ENCODE measurements around the gene TGFBRAP1.
"Not testable (repeated sequence)": the region's sequence is repeated elsewhere in the genome, so short reads cannot be mapped to it uniquely, and the experiment has no call there.

The TGFBRAP1 gene

DNA sequence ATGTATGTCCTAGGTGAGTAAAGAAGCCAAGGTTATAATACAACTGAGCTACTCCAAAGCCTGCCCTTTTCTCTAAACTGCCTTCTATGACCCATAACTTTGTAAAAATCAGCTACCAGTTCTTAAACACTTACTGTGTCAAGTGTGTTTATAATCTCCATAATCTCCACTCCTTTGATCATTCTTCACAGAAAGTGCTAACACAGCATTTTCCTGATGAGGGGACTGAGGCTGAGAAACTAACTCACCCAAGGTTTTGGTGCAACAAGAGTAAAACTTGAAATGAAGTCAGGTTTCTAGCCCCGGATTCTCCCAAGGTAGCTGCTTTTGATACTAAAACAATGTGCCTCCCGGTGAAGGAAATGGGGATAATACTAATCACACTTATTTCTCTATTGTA, 5.9 kb upstream of the TGFBRAP1 start:
- no peak overlapping the region for H3K4me3 ChIP-seq (replicated peaks; ENCODE audit: low read depth, low read length)
- TF ChIP-seq, protein P1, sequence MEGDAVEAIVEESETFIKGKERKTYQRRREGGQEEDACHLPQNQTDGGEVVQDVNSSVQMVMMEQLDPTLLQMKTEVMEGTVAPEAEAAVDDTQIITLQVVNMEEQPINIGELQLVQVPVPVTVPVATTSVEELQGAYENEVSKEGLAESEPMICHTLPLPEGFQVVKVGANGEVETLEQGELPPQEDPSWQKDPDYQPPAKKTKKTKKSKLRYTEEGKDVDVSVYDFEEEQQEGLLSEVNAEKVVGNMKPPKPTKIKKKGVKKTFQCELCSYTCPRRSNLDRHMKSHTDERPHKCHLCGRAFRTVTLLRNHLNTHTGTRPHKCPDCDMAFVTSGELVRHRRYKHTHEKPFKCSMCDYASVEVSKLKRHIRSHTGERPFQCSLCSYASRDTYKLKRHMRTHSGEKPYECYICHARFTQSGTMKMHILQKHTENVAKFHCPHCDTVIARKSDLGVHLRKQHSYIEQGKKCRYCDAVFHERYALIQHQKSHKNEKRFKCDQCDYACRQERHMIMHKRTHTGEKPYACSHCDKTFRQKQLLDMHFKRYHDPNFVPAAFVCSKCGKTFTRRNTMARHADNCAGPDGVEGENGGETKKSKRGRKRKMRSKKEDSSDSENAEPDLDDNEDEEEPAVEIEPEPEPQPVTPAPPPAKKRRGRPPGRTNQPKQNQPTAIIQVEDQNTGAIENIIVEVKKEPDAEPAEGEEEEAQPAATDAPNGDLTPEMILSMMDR (IDR thresholded peaks at IDR 0.05; ENCODE audit: low read length, missing control alignments), result no peak
- no peak for DNase-seq (ENCODE audit: low read depth)

DNA sequence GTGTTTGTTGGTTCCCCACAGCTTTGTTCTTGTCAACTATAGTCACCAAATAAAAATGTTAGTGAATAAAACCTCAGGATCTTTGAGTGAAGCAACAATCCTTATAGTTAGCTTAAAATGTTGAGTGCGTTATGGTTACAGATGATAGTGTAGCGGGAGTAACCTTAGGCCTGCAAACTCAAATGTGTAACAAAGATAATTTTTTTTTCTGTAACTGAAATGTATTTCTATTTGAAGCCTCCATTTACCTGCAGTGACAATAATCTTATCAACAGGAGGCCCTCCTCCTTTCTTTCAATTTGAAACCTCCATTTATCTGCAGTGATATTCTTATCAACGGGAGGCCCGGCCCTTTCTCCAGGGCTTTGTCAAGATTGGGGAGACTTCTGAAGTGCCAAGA, 4.7 kb upstream of the TGFBRAP1 start:
- H3K4me3 ChIP-seq (replicated peaks; ENCODE audit: low read depth, low read length), result no peak overlapping the region
- TF ChIP-seq, protein P1 (IDR thresholded peaks at IDR 0.05; ENCODE audit: low read length, missing control alignments), result no peak
- no peak for DNase-seq (ENCODE audit: low read depth)

DNA sequence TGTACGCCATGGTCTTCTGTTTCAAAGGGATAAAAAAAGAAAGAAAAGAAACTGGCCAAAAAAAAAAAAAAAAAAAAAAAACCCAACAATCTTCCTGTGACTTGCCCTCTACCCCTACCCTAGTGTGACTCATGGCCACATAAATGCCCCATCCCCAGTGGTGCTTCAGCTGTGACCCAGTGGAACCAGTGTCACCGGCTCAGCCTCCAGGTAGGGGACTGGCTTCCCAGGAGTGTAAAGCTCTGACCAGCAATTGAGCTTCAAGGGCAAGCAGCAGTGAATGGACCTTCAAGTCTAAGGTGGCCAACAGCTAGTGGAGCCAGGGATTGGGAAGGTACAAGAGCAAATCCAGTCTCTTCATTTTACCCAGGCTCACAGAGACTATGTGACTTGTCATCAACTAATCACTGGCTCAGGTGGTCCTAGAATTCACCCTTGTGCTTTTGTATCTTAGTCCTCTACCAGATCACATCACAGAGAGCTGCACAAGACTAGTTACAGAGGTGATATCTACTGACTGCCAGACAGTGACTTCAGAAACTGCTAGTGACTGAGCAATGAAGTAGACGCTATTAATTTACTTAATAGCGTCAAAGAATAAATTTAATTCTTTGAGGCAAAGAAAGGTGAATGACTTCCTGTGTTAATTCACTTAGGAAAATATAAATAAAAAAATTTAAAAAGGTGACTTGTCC, 1.3 kb upstream of the TGFBRAP1 start:
- TF ChIP-seq, protein P1 (IDR thresholded peaks at IDR 0.05; ENCODE audit: low read length, missing control alignments), result no peak
- DNase-seq (ENCODE audit: low read depth), result no peak
- no peak overlapping the region for H3K4me3 ChIP-seq (replicated peaks; ENCODE audit: low read depth, low read length)

DNA sequence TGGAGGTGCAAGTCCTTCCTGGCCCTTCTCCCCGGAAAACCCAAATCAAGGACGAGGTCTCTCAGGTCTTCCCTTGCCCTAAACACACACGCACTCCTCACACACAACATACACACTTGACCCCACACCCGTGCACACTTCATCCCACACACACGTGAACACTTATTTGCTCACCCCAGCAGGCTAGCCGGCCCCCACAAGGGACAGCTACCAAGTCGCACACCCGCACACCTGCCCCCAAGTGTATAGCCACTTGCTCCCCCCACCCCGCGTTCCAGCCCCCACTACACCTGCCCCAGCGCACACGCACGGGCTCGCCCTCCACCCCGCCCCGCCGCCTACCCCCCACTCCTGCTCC, 359 bp downstream of the TGFBRAP1 start:
- no peak for DNase-seq (ENCODE audit: low read depth)
- TF ChIP-seq, protein P1 (IDR thresholded peaks at IDR 0.05; ENCODE audit: low read length, missing control alignments), result no peak
- peak overlapping the region; percentile 65 for H3K4me3 ChIP-seq (replicated peaks; ENCODE audit: low read depth, low read length)

DNA sequence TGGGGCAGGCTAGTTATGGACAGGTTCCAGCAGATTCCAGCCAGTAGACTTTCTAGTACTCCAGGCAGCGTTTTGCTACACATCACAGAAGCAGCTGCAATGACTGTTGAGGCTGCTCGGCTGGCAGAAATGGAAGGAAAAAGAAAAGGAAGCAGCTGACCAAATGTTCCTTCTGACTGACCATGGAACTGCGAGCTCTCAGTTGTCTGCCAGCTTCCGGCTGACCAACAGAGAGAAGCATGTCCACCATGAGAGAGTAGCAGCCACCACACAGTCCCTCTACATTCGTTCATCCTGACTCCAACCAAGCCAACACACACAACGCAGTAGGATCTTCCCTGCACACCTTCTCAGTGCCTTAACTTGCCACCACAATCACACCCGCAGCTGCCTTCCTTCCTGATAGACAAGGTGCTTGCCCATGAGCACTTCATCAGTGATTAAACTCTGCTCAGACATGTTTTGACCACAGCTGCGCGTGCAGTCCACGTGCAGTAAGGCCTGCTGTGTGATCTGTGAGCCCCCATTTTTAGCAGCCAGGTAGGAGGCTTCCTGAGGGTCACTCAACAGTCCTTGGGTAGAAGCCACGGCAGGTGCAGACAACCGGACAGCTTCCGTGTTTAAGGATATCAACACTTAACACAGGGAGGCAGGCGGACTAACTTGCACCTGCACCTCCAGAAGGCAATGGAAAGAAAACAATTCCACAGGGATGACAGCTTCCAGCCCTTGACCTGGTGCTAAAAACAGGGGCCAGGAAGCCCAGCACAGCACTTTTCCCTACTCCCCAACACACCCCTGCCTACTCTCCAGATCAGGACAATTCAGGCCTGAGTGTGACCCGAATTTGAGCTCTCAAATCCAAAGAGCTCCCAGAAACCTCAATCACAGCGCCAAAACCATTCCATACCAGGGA, 996 bp downstream of the TGFBRAP1 start:
- TF ChIP-seq, protein P1 (IDR thresholded peaks at IDR 0.05; ENCODE audit: low read length, missing control alignments), result no peak

DNA sequence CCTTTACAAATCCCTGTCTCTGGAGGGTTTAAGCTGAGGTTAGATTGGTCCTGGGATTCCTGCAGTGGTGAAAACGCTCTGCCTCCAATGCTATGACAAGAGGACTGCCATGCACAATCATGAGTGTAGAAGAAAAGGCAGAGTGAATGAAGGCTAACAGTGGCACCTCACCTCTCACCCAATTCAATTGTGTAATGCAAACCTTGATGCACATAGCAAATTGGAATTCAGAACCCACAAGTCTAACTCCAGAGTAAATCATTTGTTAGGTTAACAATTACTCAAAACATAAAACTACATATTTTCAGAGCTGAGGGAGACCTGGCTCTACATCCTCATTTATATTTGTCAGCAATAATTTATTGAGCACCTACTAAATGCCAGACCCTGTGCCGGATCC, 1.8 kb downstream of the TGFBRAP1 start:
- no peak overlapping the region for H3K4me3 ChIP-seq (replicated peaks; ENCODE audit: low read depth, low read length)
- no peak for DNase-seq (ENCODE audit: low read depth)

More for the DNA sequence above, 996 bp downstream of the TGFBRAP1 start:
- H3K4me3 ChIP-seq (replicated peaks; ENCODE audit: low read depth, low read length), result peak overlapping the region; percentile 65
- peak; percentile 31 for DNase-seq (ENCODE audit: low read depth)

DNA sequence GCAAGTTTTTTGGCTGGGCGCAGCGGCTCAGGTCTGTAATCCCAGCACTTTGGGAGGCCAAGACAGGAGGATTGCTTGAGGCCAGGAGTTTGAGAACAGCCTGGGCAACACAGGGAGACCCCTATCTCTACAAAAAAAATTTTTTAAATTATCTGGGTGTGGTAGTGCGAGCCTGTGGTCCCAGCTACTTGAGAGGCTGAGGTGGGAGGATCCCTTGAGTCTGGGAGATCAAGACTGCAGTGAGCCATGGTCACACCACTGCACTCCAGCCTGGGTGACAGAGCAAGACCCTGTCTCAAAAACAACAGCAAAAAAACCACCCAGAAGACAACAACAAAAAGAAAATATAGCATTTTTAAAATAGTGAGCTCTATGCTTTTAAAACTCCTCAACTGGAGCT, 2.3 kb downstream of the TGFBRAP1 start:
- DNase-seq (ENCODE audit: low read depth); H3K4me3 ChIP-seq (replicated peaks; ENCODE audit: low read depth, low read length): not testable (repeated sequence)

More for the DNA sequence above, 1.8 kb downstream of the TGFBRAP1 start:
- TF ChIP-seq, protein P1 (IDR thresholded peaks at IDR 0.05; ENCODE audit: low read length, missing control alignments), result no peak
